ENCODE results near the gene GABPB1. TPM values are rescaled to one million over a fixed set of nuclear protein-coding genes. Genes with fewer than 3 reads are reported as not detected.

Gene GABPB1
- total RNA-seq, 1 donor from 2014 or later, result 48.9 TPM

DNA sequence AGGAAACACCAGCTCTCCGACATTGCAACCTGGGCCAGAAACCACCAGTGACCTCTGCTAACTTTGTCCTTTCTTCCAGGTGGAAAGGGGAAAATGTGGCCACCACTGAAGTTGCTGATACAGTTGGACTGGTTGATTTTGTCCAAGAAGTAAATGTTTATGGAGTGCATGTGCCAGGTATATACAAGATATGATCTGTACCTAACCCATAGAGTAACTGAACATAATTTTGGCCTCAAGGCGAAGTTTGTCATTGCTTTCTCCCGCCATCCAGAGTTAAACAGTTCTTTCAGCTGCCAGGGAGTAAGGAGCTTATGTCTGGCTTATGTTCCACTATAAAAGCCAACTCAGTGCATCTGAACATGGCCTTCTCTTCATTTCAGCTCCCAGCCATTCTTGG is 126.1 kb downstream of the GABPB1 start:
- TF ChIP-seq, protein P1, sequence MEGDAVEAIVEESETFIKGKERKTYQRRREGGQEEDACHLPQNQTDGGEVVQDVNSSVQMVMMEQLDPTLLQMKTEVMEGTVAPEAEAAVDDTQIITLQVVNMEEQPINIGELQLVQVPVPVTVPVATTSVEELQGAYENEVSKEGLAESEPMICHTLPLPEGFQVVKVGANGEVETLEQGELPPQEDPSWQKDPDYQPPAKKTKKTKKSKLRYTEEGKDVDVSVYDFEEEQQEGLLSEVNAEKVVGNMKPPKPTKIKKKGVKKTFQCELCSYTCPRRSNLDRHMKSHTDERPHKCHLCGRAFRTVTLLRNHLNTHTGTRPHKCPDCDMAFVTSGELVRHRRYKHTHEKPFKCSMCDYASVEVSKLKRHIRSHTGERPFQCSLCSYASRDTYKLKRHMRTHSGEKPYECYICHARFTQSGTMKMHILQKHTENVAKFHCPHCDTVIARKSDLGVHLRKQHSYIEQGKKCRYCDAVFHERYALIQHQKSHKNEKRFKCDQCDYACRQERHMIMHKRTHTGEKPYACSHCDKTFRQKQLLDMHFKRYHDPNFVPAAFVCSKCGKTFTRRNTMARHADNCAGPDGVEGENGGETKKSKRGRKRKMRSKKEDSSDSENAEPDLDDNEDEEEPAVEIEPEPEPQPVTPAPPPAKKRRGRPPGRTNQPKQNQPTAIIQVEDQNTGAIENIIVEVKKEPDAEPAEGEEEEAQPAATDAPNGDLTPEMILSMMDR (conservative IDR thresholded peaks at IDR 0.05; ENCODE audit: low read depth, low read length), result no peak
- no peak for DNase-seq (ENCODE audit: low read depth)

DNA sequence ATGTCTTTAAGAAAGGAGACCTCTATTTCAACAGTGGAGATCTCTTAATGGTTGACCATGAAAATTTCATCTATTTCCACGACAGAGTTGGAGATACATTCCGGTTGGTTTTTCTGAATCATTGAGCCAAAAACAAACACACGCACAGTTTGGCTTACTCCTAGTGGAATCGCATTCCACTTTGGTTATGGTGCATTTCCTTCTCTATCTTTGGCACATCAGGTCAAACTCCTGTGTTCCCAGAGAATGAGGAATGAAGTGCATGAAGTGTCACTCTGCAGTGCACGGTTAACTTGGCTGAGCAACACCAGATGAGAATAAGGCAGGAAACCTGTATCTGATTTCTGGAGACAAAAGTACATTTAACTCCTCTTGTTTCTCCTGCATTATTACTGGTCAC is 127.9 kb downstream of the GABPB1 start:
- H3K4me3 ChIP-seq (ENCODE audit: low read depth, low read length), result no peak overlapping the region
- TF ChIP-seq, protein P1 (conservative IDR thresholded peaks at IDR 0.05; ENCODE audit: low read depth, low read length), result no peak
- DNase-seq (ENCODE audit: low read depth), result peak; percentile 90

More for the DNA sequence above, 126.1 kb downstream of the GABPB1 start:
- no peak overlapping the region for H3K4me3 ChIP-seq (ENCODE audit: low read depth, low read length)

DNA sequence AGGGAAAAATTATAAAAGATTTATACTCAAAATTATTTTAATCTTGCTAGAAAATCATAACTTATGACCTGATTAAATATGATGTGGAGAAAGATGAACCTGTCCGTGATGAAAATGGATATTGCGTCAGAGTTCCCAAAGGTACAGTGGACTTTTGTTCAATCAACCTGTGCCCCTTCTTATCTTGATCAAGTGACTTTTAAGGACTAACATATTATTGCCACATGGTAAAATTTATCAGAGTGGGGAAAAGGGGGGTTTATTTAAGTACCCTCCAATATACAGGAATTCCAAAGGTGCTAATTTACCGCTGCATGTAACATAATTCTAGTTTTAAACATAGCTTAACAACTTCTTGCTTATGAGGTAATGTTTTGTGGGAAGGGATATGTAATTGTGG is 129.1 kb downstream of the GABPB1 start:
- DNase-seq (ENCODE audit: low read depth), result no peak
- TF ChIP-seq, protein P1 (conservative IDR thresholded peaks at IDR 0.05; ENCODE audit: low read depth, low read length), result no peak
- no peak overlapping the region for H3K4me3 ChIP-seq (ENCODE audit: low read depth, low read length)

Other genes starting within 250 kb of the GABPB1 start
- not detected in 2 replicates for gene ATP8B4, start 236.0 kb downstream of the GABPB1 start, total RNA-seq
- 6.0 and 6.2 TPM in 2 replicates for gene SLC27A2, start 173.0 kb downstream of the GABPB1 start, total RNA-seq
- not detected in 2 replicates for gene HDC, start 89.5 kb downstream of the GABPB1 start, total RNA-seq
- gene USP8, start 69.2 kb upstream of the GABPB1 start, total RNA-seq, result 35.1 and 35.9 TPM in 2 replicates
- 0.29 TPM in 1 of 2 replicates, not detected in the other for gene USP50, start 191.5 kb upstream of the GABPB1 start, total RNA-seq